Aorta (tissue), 5 donors: ENCODE results near the gene PITX2. TPM values are rescaled to one million over a fixed set of nuclear protein-coding genes. Genes with fewer than 3 reads are reported as not detected.

ENCODE experiments used
- ATAC-seq: fragments of 200-7000 bp; cut with Tn5 transposase; one replicate; pipeline ENCODE4 v1.9.1; 2022; ENCODE audit warnings: moderate library complexity; ENCODE audit not compliant: low FRiP score
- DNase-seq, 2 donors: peaks; one replicate each; pipeline ENCODE4 v3.0.0-alpha.2; 2020
- H3K27ac ChIP-seq, 2 donors: one replicate each; pipeline ENCODE4 v1.5.1; 2013; ENCODE audit warnings: low read length in 2 of 2, mild to moderate bottlenecking in 2 of 2, moderate library complexity in 2 of 2, control low read depth in 1 of 2, inconsistent platforms in 1 of 2, low read depth in 1 of 2
- H3K27me3 ChIP-seq, 2 donors: one replicate each; pipeline ENCODE4 v1.6.1; 2013; ENCODE audit warnings: control low read depth in 1 of 2, low read length in 1 of 2, mild to moderate bottlenecking in 1 of 2, moderate library complexity in 1 of 2; ENCODE audit not compliant: insufficient read depth in 2 of 2, control insufficient read depth in 1 of 2
- H3K36me3 ChIP-seq, 2 donors: one replicate each; pipeline ENCODE4 v1.6.1; 2013; ENCODE audit warnings: control low read depth in 1 of 2, low read length in 1 of 2, mild to moderate bottlenecking in 1 of 2; ENCODE audit not compliant: insufficient read depth in 2 of 2, control insufficient read depth in 1 of 2
- H3K4me1 ChIP-seq, 2 donors: one replicate each; pipeline ENCODE4 v1.6.1; 2013; ENCODE audit warnings: low read length in 2 of 2, control low read depth in 1 of 2, mild to moderate bottlenecking in 1 of 2, moderate library complexity in 1 of 2; ENCODE audit not compliant: insufficient read depth in 2 of 2, control insufficient read depth in 1 of 2
- H3K4me3 ChIP-seq, 2 donors: one replicate each; pipeline ENCODE4 v1.5.1; 2013; ENCODE audit warnings: low read length in 2 of 2, control low read depth in 1 of 2, mild to moderate bottlenecking in 1 of 2
- H3K9me3 ChIP-seq: one replicate; pipeline ENCODE4 v1.6.1; 2013; ENCODE audit warnings: mild to moderate bottlenecking, low read length; ENCODE audit not compliant: control insufficient read depth
- WGBS, 2 donors: extraction: QIAGEN DNeasy Blood & Tissue Kit; methylation state at CpG; one replicate each; pipeline ENCODE4 v1.1.7; 2013; 5-methylcytosine and 5-hydroxymethylcytosine counted together
- intact Hi-C, 2 donors: fragments of 100-400 bp; cut with DNase I; formaldehyde crosslinking; loops; one replicate each; pipeline versions ENCODE4 v1.14.2 to v1.15.0; 2022
- polyA plus RNA-seq, 2 donors: library from polyadenylated mRNA; stranded (reverse); fragments of 200-250 nt; gene quantifications; one replicate each; pipeline ENCODE4 v1.2.3, GENCODE V29; 2013
- total RNA-seq, 2 donors: library from RNA; stranded (reverse); fragmentation: NEBNext Ultra II Directional; extraction: Animal tissue kit (Norgen Biotek cat#: 25700); gene quantifications; one replicate each; pipeline ENCODE4 v1.2.1, GENCODE V29; 2021
- donor health status: healthy with polysubstance abuse.
- donor health status: Bipolar disorder and iron deficiency.
- donor health status: DM: no; HTN: no; CAD: no.
- donor health status: DM: no; HTN: no; CAD: no.
- donor health status: DM: yes; HTN: yes; CAD: no.

PITX2 gene
- total and polyA plus RNA-seq, 4 donors, result 0.31 to 1.0 TPM; not detected in 2

- peak in 1 of 2 donors; percentile 63 for DNase-seq
- no peak for ATAC-seq
- no peak overlapping the region for H3K27ac ChIP-seq
- no peaks in the 10 kb centered on the region for H3K4me1 ChIP-seq
- 16 to 19% methylated on average over 36 to 38 of the region's 38 CpGs for WGBS, 2 donors
- peaks cover 4% of the 10 kb centered on the region for H3K9me3 ChIP-seq
- intact Hi-C loops, result no loop called here
- no peak overlapping the region for H3K4me3 ChIP-seq
- H3K27me3 ChIP-seq, result no peaks in the 10 kb centered on the region
- no peaks in the 10 kb centered on the region for H3K36me3 ChIP-seq
These were observed 7.3 kb downstream of the PITX2 start for GRCh38 chr4:110615353-110616237.

- intact Hi-C loops, result no loop called here
- Histone ChIP-seq H3K4me3 (no peak overlapping the region), H3K27ac (no peak overlapping the region), H3K4me1 (no peaks in the 10 kb centered on the region), H3K9me3 (peaks cover 4% of the 10 kb centered on the region), H3K27me3 (no peaks in the 10 kb centered on the region), H3K36me3 (no peaks in the 10 kb centered on the region)
- WGBS, 2 donors, result 26% methylated on average over 19 of the region's 19 CpGs
- ATAC-seq (no peak), DNase-seq (no peak)
These were observed 7.9 kb downstream of the PITX2 start for GRCh38 chr4:110614976-110615352.

- no peaks in the 10 kb centered on the region for H3K4me1 ChIP-seq
- ATAC-seq (no peak), DNase-seq (no peak)
- intact Hi-C loops, result no loop called here
- WGBS, 2 donors, result 15 to 20% methylated on average over 27 of the region's 27 CpGs
- no peak overlapping the region for H3K27ac ChIP-seq
- H3K9me3 ChIP-seq, result peaks cover 4% of the 10 kb centered on the region
- H3K27me3 ChIP-seq, result no peaks in the 10 kb centered on the region
- H3K4me3 ChIP-seq, result no peak overlapping the region
- no peaks in the 10 kb centered on the region for H3K36me3 ChIP-seq
These were observed 8.5 kb downstream of the PITX2 start for GRCh38 chr4:110614173-110614963.

- DNase-seq, result no peak
- H3K27me3 ChIP-seq, result no peaks in the 10 kb centered on the region
- intact Hi-C loops, result no loop called here
- 13 to 20% methylated on average over 3 of the region's 3 CpGs for WGBS, 2 donors
- H3K4me3 ChIP-seq, result no peak overlapping the region
- H3K9me3 ChIP-seq, result peaks cover 3% of the 10 kb centered on the region
- ATAC-seq, result no peak
- H3K36me3 ChIP-seq, result no peaks in the 10 kb centered on the region
- no peak overlapping the region for H3K27ac ChIP-seq
- no peaks in the 10 kb centered on the region for H3K4me1 ChIP-seq
These were observed 9.1 kb downstream of the PITX2 start for GRCh38 chr4:110613745-110614144.

GRCh38 chr4:110612631-110613269 lies 10.1 kb downstream of the PITX2 start:
- H3K36me3 ChIP-seq, result no peaks in the 10 kb centered on the region
- H3K4me3 ChIP-seq, result no peak overlapping the region
- no peak for ATAC-seq
- H3K9me3 ChIP-seq, result peaks cover 2% of the 10 kb centered on the region
- H3K27me3 ChIP-seq, result no peaks in the 10 kb centered on the region
- H3K4me1 ChIP-seq, result no peaks in the 10 kb centered on the region
- intact Hi-C loops, result no loop called here
- peak in 1 of 2 donors; percentile 66 for DNase-seq
- 7 to 8% methylated on average over 23 of the region's 23 CpGs for WGBS, 2 donors
- no peak overlapping the region for H3K27ac ChIP-seq

- Histone ChIP-seq H3K36me3 (no peaks in the 10 kb centered on the region), H3K4me3 (peak overlapping the region in 1 of 2 donors; percentile 4), H3K27ac (no peak overlapping the region), H3K27me3 (no peaks in the 10 kb centered on the region), H3K9me3 (peaks cover 2% of the 10 kb centered on the region), H3K4me1 (no peaks in the 10 kb centered on the region)
- intact Hi-C loops, result no loop called here
- no peak for DNase-seq
- 4 to 8% methylated on average over 30 of the region's 30 CpGs for WGBS, 2 donors
- ATAC-seq, result no peak
These were observed 10.9 kb downstream of the PITX2 start for GRCh38 chr4:110611968-110612447.

GRCh38 chr4:110610940-110611831 lies 11.7 kb downstream of the PITX2 start:
- Histone ChIP-seq H3K4me1 (no peaks in the 10 kb centered on the region), H3K27ac (no peak overlapping the region), H3K27me3 (no peaks in the 10 kb centered on the region), H3K4me3 (peak overlapping the region in 1 of 2 donors; percentile 4), H3K9me3 (peaks cover 2% of the 10 kb centered on the region), H3K36me3 (no peaks in the 10 kb centered on the region)
- WGBS, 2 donors, result 5% methylated on average over 53 to 54 of the region's 54 CpGs
- peak in 1 of 2 donors; percentile 70 for DNase-seq
- intact Hi-C loops, result no loop called here
- peak; percentile 47 for ATAC-seq

GRCh38 chr4:110610620-110610939 lies 12.3 kb downstream of the PITX2 start:
- ATAC-seq (peak; percentile 27), DNase-seq (no peak)
- Histone ChIP-seq H3K27ac (no peak overlapping the region), H3K4me3 (no peak overlapping the region), H3K9me3 (no peaks in the 10 kb centered on the region), H3K36me3 (no peaks in the 10 kb centered on the region), H3K4me1 (no peaks in the 10 kb centered on the region), H3K27me3 (no peaks in the 10 kb centered on the region)
- intact Hi-C loops, result no loop called here
- WGBS, 2 donors, result 6 to 8% methylated on average over 20 of the region's 20 CpGs
